CD8-positive, alpha-beta memory T cell (primary cell): ENCODE data around the gene EGR2. TPM values are rescaled to one million over a fixed set of nuclear protein-coding genes. Genes with fewer than 3 reads are reported as not detected.

Experiments
- CTCF ChIA-PET: fragments of 350-600 bp; sonication (Branson Sonifier 250); formaldehyde crosslinking; loops from one replicate; lab custom pipeline; 2021; ENCODE audit warnings: antibody characterized with exemption; lab: Charles Lee
- POLR2A ChIA-PET: fragments of 350-600 bp; sonication (Branson Sonifier 250); formaldehyde crosslinking; loops from one replicate; lab custom pipeline; 2021; ENCODE audit warnings: antibody characterized with exemption; lab: Charles Lee
- DNase-seq, 5 donors: peaks; one replicate each; pipeline versions ENCODE4 v3.0.0 to v3.0.0-alpha.2; 2020 to 2022; ENCODE audit warnings: mixed read lengths in 1 of 5
- H3K27ac ChIP-seq: one replicate; pipeline ENCODE4 v1.7.0; 2013; ENCODE audit warnings: low read depth, mild to moderate bottlenecking, low read length, moderate library complexity
- H3K27me3 ChIP-seq: 2 replicates; pipeline ENCODE4 v1.7.0; 2013; ENCODE audit warnings: low read length, mild to moderate bottlenecking; ENCODE audit not compliant: insufficient read depth, poor library complexity, severe bottlenecking
- H3K36me3 ChIP-seq: 2 replicates; pipeline ENCODE4 v1.7.0; 2013; ENCODE audit warnings: mild to moderate bottlenecking, low read length, moderate library complexity; ENCODE audit not compliant: insufficient read depth
- H3K4me1 ChIP-seq: 2 replicates; pipeline ENCODE4 v1.7.0; 2013; ENCODE audit warnings: mild to moderate bottlenecking, low read length, moderate library complexity; ENCODE audit not compliant: insufficient read depth
- H3K4me3 ChIP-seq: 2 replicates; pipeline ENCODE4 v1.7.0; 2013; ENCODE audit warnings: mild to moderate bottlenecking, low read length
- H3K9me3 ChIP-seq: 2 replicates; pipeline ENCODE4 v1.7.0; 2013; ENCODE audit warnings: mild to moderate bottlenecking, low read length
- H3K27ac Mint-ChIP-seq, 8 donors: one replicate each; pipeline ENCODE4 v1.8.0; 2020 to 2021; ENCODE audit warnings: mixed read lengths in 8 of 8, mild to moderate bottlenecking in 6 of 8, inconsistent platforms in 3 of 8, moderate library complexity in 3 of 8
- H3K27me3 Mint-ChIP-seq, 2 donors: one replicate each; pipeline ENCODE4 v1.8.0; 2020 to 2021; ENCODE audit warnings: mixed read lengths in 2 of 2, mild to moderate bottlenecking in 1 of 2, moderate library complexity in 1 of 2
- H3K36me3 Mint-ChIP-seq, 3 donors: one replicate each; pipeline ENCODE4 v1.8.0; 2020 to 2021; ENCODE audit warnings: mixed read lengths in 3 of 3, inconsistent platforms in 1 of 3, mild to moderate bottlenecking in 1 of 3
- H3K4me1 Mint-ChIP-seq, 3 donors: one replicate each; pipeline ENCODE4 v1.8.0; 2020 to 2021; ENCODE audit warnings: mixed read lengths in 3 of 3, inconsistent platforms in 1 of 3, mild to moderate bottlenecking in 1 of 3
- H3K4me3 Mint-ChIP-seq, 7 donors: one replicate each; pipeline ENCODE4 v1.8.0; 2020 to 2021; ENCODE audit warnings: mixed read lengths in 7 of 7, mild to moderate bottlenecking in 6 of 7, moderate library complexity in 4 of 7, inconsistent platforms in 2 of 7
- H3K9me3 Mint-ChIP-seq, 5 donors: one replicate each; pipeline ENCODE4 v1.8.0; 2020 to 2022; ENCODE audit warnings: mixed read lengths in 5 of 5, mild to moderate bottlenecking in 3 of 5, moderate library complexity in 2 of 5, inconsistent platforms in 1 of 5
- polyA plus RNA-seq: library from polyadenylated mRNA; unstranded; fragments of 300-500 nt; fragmentation: Illumina TruSeq; gene quantifications from one replicate; pipeline ENCODE4 v1.2.3, GENCODE V29; 2021
- total RNA-seq, 2 experiments: library from RNA; stranded (reverse); gene quantifications; one replicate each; pipeline ENCODE4 v1.2.3, GENCODE V29; 2021

EGR2 gene
- total and polyA plus RNA-seq, 3 experiments from 2014 or later, result 87.8 to 89.9 TPM; not detected in 1

DNA sequence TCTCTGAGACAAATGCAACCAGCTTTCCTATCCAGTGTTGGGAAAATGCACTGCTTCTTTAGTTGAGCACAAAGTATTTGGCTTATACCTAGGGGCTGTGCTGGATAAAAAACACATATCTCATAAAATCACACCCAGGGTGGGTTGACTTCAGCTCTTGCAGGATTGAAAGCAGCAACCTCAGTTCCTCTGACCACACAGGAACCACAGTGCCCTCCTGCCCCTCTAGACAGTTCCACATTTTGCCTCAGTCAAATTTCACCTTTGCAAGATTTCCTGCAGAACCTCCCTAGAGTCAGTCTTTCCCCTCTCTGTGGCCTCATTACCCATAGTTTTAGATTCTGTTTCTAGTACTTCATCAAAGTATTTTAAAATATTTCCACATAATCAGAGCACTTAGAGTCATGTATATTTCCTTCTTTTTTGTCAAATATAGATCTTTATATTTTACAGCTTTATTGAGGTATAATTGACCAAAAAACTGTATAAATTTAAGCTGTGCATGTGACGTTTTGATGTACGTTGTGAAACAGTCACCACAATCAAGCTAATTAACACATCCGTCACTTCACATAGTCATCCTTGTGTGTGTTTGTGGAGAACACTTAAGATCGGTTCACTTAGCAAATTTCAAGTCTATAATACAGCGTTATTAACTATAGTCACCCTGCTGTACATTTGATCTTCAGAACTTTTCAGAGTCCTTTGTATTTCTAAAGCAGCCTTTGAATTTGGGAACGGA is 37.0 kb upstream of the EGR2 start:
- Mint-ChIP-seq H3K27me3 (no peaks in the 10 kb centered on the region), H3K4me1 (peaks cover 56 to 66% (median 59%) of the 10 kb centered on the region in 3 donors), H3K36me3 (peaks cover 0 to 10% (median 3%) of the 10 kb centered on the region in 3 donors), H3K4me3 (peak overlapping the region in 6 of 7 donors; percentile 53 to 71 (median 68)), H3K27ac (peak overlapping the region; percentile 2 to 83 (median 60)), H3K9me3 (peaks cover 2 to 8% (median 6%) of the 10 kb centered on the region in 5 donors)
- H3K27me3 ChIP-seq, result no peaks in the 10 kb centered on the region
- H3K4me3 ChIP-seq, result no peak overlapping the region
- H3K9me3 ChIP-seq, result no peaks in the 10 kb centered on the region
- peaks cover 23% of the 10 kb centered on the region for H3K4me1 ChIP-seq
- DNase-seq, result peak in 2 of 5 donors; percentile 4 to 45
- no peak overlapping the region for H3K27ac ChIP-seq
- CTCF ChIA-PET, result interaction anchor here (0.7 to 1.8 kb wide), 2 partner anchors 28 to 36 kb away, joined by 3 to 6 read pairs; partner anchors contain the start of gene EGR2
- no peaks in the 10 kb centered on the region for H3K36me3 ChIP-seq
- POLR2A ChIA-PET, result interaction anchor here (0.6 kb wide), 1 partner anchor 256 kb away, joined by 6 read pairs; no protein-coding TSS in a partner anchor

- no peak overlapping the region for H3K4me3 Mint-ChIP-seq
- H3K36me3 Mint-ChIP-seq, result peaks cover 0 to 27% (median 5%) of the 10 kb centered on the region in 3 donors
- no peaks in the 10 kb centered on the region for H3K27me3 Mint-ChIP-seq
- peaks cover 12 to 24% (median 22%) of the 10 kb centered on the region in 5 donors for H3K9me3 Mint-ChIP-seq
- no peak overlapping the region for H3K4me3 ChIP-seq
- CTCF ChIA-PET, result no interaction called here
- DNase-seq, result no peak
- POLR2A ChIA-PET, result no interaction called here
- peaks cover 47 to 55% (median 47%) of the 10 kb centered on the region in 3 donors for H3K4me1 Mint-ChIP-seq
- H3K27ac ChIP-seq, result no peak overlapping the region
- H3K36me3 ChIP-seq, result no peaks in the 10 kb centered on the region
- peaks cover 16% of the 10 kb centered on the region for H3K4me1 ChIP-seq
- peak overlapping the region in 1 of 8 donors; percentile 66 for H3K27ac Mint-ChIP-seq
- H3K27me3 ChIP-seq, result no peaks in the 10 kb centered on the region
- H3K9me3 ChIP-seq, result no peaks in the 10 kb centered on the region
These were observed 35.3 kb upstream of the EGR2 start for GRCh38 chr10:62851442-62851841.

DNA sequence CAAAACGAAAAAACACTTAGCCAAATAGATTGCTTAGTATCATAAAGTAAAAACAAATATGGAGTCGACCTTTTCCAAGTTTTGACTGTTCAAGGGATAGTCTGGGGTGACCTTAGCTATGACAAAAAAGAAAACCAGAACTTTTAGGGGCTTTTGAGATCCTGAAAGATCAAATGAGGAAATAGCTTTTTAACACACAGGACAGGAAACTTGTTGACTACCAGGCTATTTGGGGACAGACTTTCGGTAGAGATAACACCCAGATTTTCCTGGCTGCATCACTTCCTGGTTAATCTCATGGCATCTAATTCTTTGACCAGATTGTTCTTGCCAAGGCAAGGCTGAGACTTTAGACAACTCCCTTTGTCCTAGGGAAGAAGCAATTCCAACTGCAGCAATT is 34.5 kb upstream of the EGR2 start:
- H3K36me3 ChIP-seq, result no peaks in the 10 kb centered on the region
- no peak overlapping the region for H3K27ac ChIP-seq
- DNase-seq, result no peak
- Mint-ChIP-seq H3K4me3 (no peak overlapping the region), H3K27ac (peak overlapping the region in 1 of 8 donors; percentile 13), H3K36me3 (peaks cover 0 to 28% (median 5%) of the 10 kb centered on the region in 3 donors), H3K4me1 (peaks cover 39 to 47% (median 39%) of the 10 kb centered on the region in 3 donors), H3K27me3 (no peaks in the 10 kb centered on the region), H3K9me3 (peaks cover 12 to 25% (median 23%) of the 10 kb centered on the region in 5 donors)
- no peaks in the 10 kb centered on the region for H3K27me3 ChIP-seq
- POLR2A ChIA-PET, result no interaction called here
- H3K9me3 ChIP-seq, result no peaks in the 10 kb centered on the region
- H3K4me1 ChIP-seq, result peaks cover 13% of the 10 kb centered on the region
- CTCF ChIA-PET, result no interaction called here
- no peak overlapping the region for H3K4me3 ChIP-seq

DNA sequence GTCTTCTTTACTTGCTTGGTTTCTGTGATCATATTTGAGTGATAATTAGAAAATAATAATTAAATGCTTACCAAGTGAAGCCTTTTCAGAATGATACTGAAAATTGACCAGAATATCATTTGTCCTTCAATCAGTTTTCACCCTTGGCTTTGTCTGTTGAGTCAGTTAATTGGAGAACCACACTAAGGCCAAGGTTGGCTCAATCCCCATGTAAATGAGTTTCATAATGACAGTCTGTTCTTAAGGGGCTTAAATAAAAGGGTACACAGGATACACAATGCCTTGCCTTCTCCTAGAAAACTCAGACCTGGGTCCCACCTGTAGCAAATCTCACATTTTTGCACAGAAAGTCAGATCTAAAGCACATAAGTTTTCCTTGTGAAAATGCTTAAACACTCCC is 31.3 kb upstream of the EGR2 start:
- Mint-ChIP-seq H3K27ac (no peak overlapping the region), H3K27me3 (no peaks in the 10 kb centered on the region), H3K9me3 (peaks cover 12 to 25% (median 23%) of the 10 kb centered on the region in 5 donors), H3K4me1 (peaks cover 8 to 18% (median 11%) of the 10 kb centered on the region in 3 donors), H3K4me3 (no peak overlapping the region), H3K36me3 (peaks cover 0 to 28% (median 5%) of the 10 kb centered on the region in 3 donors)
- no peaks in the 10 kb centered on the region for H3K4me1 ChIP-seq
- no peak overlapping the region for H3K4me3 ChIP-seq
- H3K9me3 ChIP-seq, result no peaks in the 10 kb centered on the region
- no peak overlapping the region for H3K27ac ChIP-seq
- H3K27me3 ChIP-seq, result no peaks in the 10 kb centered on the region
- CTCF ChIA-PET, result no interaction called here
- no peak for DNase-seq
- POLR2A ChIA-PET, result no interaction called here
- H3K36me3 ChIP-seq, result no peaks in the 10 kb centered on the region

GRCh38 chr10:62844280-62845011 is 28.3 kb upstream of the EGR2 start:
- Mint-ChIP-seq H3K9me3 (peaks cover 12 to 25% (median 23%) of the 10 kb centered on the region in 5 donors), H3K27ac (no peak overlapping the region), H3K4me3 (no peak overlapping the region), H3K27me3 (peaks cover 0 to 2% of the 10 kb centered on the region in 2 donors), H3K36me3 (peaks cover 0 to 27% (median 5%) of the 10 kb centered on the region in 3 donors), H3K4me1 (no peaks in the 10 kb centered on the region)
- no peak for DNase-seq
- Histone ChIP-seq H3K4me1 (no peaks in the 10 kb centered on the region), H3K4me3 (no peak overlapping the region), H3K36me3 (no peaks in the 10 kb centered on the region), H3K27ac (no peak overlapping the region), H3K9me3 (no peaks in the 10 kb centered on the region), H3K27me3 (no peaks in the 10 kb centered on the region)
- ChIA-PET CTCF (no interaction called here), POLR2A (no interaction called here)

- Histone ChIP-seq H3K27me3 (no peaks in the 10 kb centered on the region), H3K4me3 (no peak overlapping the region), H3K36me3 (no peaks in the 10 kb centered on the region), H3K27ac (no peak overlapping the region), H3K9me3 (no peaks in the 10 kb centered on the region), H3K4me1 (no peaks in the 10 kb centered on the region)
- CTCF ChIA-PET, result no interaction called here
- Mint-ChIP-seq H3K9me3 (peaks cover 9 to 22% (median 21%) of the 10 kb centered on the region in 5 donors), H3K4me3 (no peak overlapping the region), H3K4me1 (no peaks in the 10 kb centered on the region), H3K36me3 (peaks cover 0 to 22% (median 2%) of the 10 kb centered on the region in 3 donors), H3K27me3 (peaks cover 0 to 2% of the 10 kb centered on the region in 2 donors), H3K27ac (no peak overlapping the region)
- DNase-seq, result no peak
- POLR2A ChIA-PET, result no interaction called here
These were observed 27.4 kb upstream of the EGR2 start for GRCh38 chr10:62843600-62843999.

GRCh38 chr10:62842983-62843382 is 26.8 kb upstream of the EGR2 start:
- no peaks in the 10 kb centered on the region for H3K4me1 Mint-ChIP-seq
- DNase-seq, result no peak
- H3K9me3 Mint-ChIP-seq, result peaks cover 9 to 16% (median 15%) of the 10 kb centered on the region in 5 donors
- POLR2A ChIA-PET, result no interaction called here
- H3K27me3 Mint-ChIP-seq, result peaks cover 0 to 2% of the 10 kb centered on the region in 2 donors
- H3K27ac Mint-ChIP-seq, result no peak overlapping the region
- H3K4me3 ChIP-seq, result no peak overlapping the region
- CTCF ChIA-PET, result interaction anchor here (0.7 to 0.9 kb wide), 2 partner anchors 13 to 14 kb away, joined by 3 read pairs; no protein-coding TSS in a partner anchor
- H3K4me3 Mint-ChIP-seq, result no peak overlapping the region
- no peaks in the 10 kb centered on the region for H3K9me3 ChIP-seq
- H3K36me3 Mint-ChIP-seq, result peaks cover 0 to 16% (median 2%) of the 10 kb centered on the region in 3 donors
- no peak overlapping the region for H3K27ac ChIP-seq
- H3K27me3 ChIP-seq, result no peaks in the 10 kb centered on the region
- no peaks in the 10 kb centered on the region for H3K4me1 ChIP-seq
- H3K36me3 ChIP-seq, result no peaks in the 10 kb centered on the region

DNA sequence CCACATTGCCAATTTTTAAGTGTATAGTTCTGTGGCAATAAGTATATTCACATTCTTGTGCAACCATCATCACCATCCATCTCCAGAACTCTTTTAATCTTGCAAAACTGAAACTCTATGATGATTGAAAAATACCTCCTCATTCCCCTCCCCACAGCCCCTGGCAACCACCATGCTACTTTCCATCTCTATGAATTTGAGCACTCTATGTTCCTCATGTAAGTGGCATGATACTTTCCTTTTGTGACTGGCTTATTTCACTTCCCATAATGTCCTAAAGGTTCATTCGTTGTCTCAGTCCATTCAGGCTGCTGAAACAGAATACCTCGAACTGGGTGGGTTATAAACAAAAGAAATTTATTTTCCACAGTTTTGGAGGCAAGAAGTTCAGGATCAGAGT is 23.4 kb upstream of the EGR2 start:
- CTCF ChIA-PET, result no interaction called here
- Histone ChIP-seq H3K27me3 (no peaks in the 10 kb centered on the region), H3K9me3 (no peaks in the 10 kb centered on the region), H3K4me1 (no peaks in the 10 kb centered on the region), H3K36me3 (no peaks in the 10 kb centered on the region), H3K27ac (no peak overlapping the region), H3K4me3 (no peak overlapping the region)
- H3K4me3 Mint-ChIP-seq, result no peak overlapping the region
- no peaks in the 10 kb centered on the region for H3K9me3 Mint-ChIP-seq
- H3K36me3 Mint-ChIP-seq, result no peaks in the 10 kb centered on the region
- H3K27me3 Mint-ChIP-seq, result peaks cover 0 to 6% of the 10 kb centered on the region in 2 donors
- POLR2A ChIA-PET, result no interaction called here
- no peak for DNase-seq
- no peaks in the 10 kb centered on the region for H3K4me1 Mint-ChIP-seq
- no peak overlapping the region for H3K27ac Mint-ChIP-seq
